SH-SY5Y (cell line): ENCODE results near the gene HSP90AB1.

Source experiments
- GATA2 ChIP-seq: IDR thresholded peaks from 2 replicates; pipeline ENCODE4 v1.6.1; 2011; ENCODE audit warnings: mild to moderate bottlenecking, low read depth, low read length
- GATA3 ChIP-seq: IDR thresholded peaks from 2 replicates; pipeline ENCODE4 v1.6.1; 2011; ENCODE audit warnings: low read depth, mild to moderate bottlenecking, low read length, moderate library complexity

DNA sequence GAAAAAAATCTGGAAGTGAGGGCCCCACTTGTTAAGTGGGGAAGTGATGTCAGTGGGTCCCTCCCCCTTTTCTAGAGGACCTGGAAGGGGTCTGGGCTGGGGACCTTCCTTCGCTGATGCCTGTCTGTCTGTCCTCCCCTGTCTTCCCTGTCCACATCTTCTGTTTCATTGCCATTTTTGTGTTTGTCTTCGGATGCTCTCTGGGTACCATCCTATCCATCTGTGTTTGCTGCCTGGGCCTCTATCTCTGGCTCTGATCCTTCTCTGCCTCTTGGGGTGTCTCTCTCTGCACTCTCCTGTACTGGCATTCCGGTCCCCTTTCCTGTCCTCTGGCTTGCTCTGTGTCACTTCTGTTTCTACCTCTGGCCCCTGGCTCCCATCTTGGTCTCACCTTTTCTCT is 25.6 kb downstream of the HSP90AB1 start:
- no peak for TF ChIP-seq GATA3
- no peak for TF ChIP-seq GATA2
